Measurements from ENCODE around the gene LIPT1.

GRCh38 chr2:99190548-99190947 lies 35.8 kb downstream of the LIPT1 start:
- TF ChIP-seq POLR2A (IDR thresholded peaks at IDR 0.05; ENCODE audit: low read depth, low read length) (no peak), POLR2AphosphoS5 (IDR thresholded peaks at IDR 0.05; ENCODE audit: low read depth, low read length) (no peak)
